Skeletal muscle tissue (tissue), 5 donors: Measurements from ENCODE around the gene NR1H4. TPM values are rescaled to one million over a fixed set of nuclear protein-coding genes. Genes with fewer than 3 reads are reported as not detected.

ENCODE experiments used
- H3K27ac ChIP-seq: one replicate; pipeline ENCODE4 v1.7.0; 2013; ENCODE audit warnings: mild to moderate bottlenecking, low read depth, low read length, inconsistent platforms
- H3K27me3 ChIP-seq, 3 donors: one replicate each; pipeline ENCODE4 v1.7.0; 2013; ENCODE audit warnings: low read length in 3 of 3; ENCODE audit not compliant: control insufficient read depth in 3 of 3, insufficient read depth in 3 of 3
- H3K36me3 ChIP-seq, 3 donors: one replicate each; pipeline ENCODE4 v1.7.0; 2013; ENCODE audit warnings: low read length in 3 of 3; ENCODE audit not compliant: control insufficient read depth in 3 of 3, insufficient read depth in 3 of 3
- H3K4me1 ChIP-seq, 3 donors: one replicate each; pipeline ENCODE4 v1.7.0; 2013; ENCODE audit warnings: low read length in 3 of 3, mild to moderate bottlenecking in 3 of 3; ENCODE audit not compliant: control insufficient read depth in 3 of 3, insufficient read depth in 3 of 3
- H3K4me3 ChIP-seq, 3 donors: one replicate each; pipeline ENCODE4 v1.7.0; 2013; ENCODE audit warnings: low read length in 3 of 3
- H3K9ac ChIP-seq, 3 donors: one replicate each; pipeline ENCODE4 v1.7.0; 2013; ENCODE audit warnings: low read length in 3 of 3, mild to moderate bottlenecking in 3 of 3, moderate library complexity in 2 of 3, low read depth in 1 of 3
- H3K9me3 ChIP-seq, 3 donors: one replicate each; pipeline ENCODE4 v1.7.0; 2013; ENCODE audit warnings: low read length in 3 of 3; ENCODE audit not compliant: control insufficient read depth in 3 of 3
- small RNA-seq: library from RNA; depleted of rRNA; stranded (forward); fragments of <200 nt; gene quantifications from one replicate; pipeline ENCODE3, GENCODE V24; 2014
- total RNA-seq: library from RNA; depleted of rRNA; stranded (reverse); fragments of >200 nt; gene quantifications from one replicate; pipeline ENCODE4 v1.2.3, GENCODE V29; 2014
- donor health status: Osteomylitis.

Gene NR1H4
- total RNA-seq, 1 donor from 2014 or later = not detected

- H3K9ac ChIP-seq = no peak overlapping the region
- no peaks in the 10 kb centered on the region for H3K4me1 ChIP-seq
- H3K9me3 ChIP-seq = no peaks in the 10 kb centered on the region
- H3K27ac ChIP-seq = no peak overlapping the region
- H3K4me3 ChIP-seq = no peak overlapping the region
- no peaks in the 10 kb centered on the region for H3K27me3 ChIP-seq
- H3K36me3 ChIP-seq = no peaks in the 10 kb centered on the region
Observed at GRCh38 chr12:100610666-100611430, 137.2 kb downstream of the NR1H4 start.

DNA sequence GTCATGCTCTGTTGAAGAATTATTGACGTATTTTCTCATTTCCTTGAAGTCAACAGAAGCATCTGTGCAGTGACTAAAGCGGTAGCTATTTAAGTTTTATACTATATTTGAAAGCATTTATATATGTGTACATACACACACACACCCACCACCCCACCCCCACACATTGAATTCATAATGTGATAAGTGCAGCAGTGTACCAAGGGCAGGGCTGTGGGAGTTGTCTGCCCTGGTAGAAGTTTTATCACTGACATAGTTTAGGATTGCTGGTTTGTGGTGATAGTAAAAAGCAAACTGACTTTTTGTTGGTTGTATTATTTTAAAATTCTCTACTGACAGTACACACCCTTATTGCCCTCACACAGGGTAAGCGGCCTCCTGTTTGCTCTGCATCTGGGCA is 138.9 kb downstream of the NR1H4 start:
- no peak overlapping the region for H3K27ac ChIP-seq
- no peaks in the 10 kb centered on the region for H3K36me3 ChIP-seq
- no peak overlapping the region for H3K4me3 ChIP-seq
- H3K4me1 ChIP-seq = no peaks in the 10 kb centered on the region
- no peak overlapping the region for H3K9ac ChIP-seq
- no peaks in the 10 kb centered on the region for H3K9me3 ChIP-seq
- no peaks in the 10 kb centered on the region for H3K27me3 ChIP-seq

Small RNA genes lying within 50 kb of the gene (small RNA-seq; reads per million reads assigned to genes)
- not detected for gene AC010200.2

Other genes starting within 250 kb of the NR1H4 start
- gene DEPDC4, start 206.8 kb upstream of the NR1H4 start, total RNA-seq = 1.0 TPM
- 43.3 TPM for gene SCYL2, start 206.7 kb upstream of the NR1H4 start, total RNA-seq
- gene SLC17A8, start 116.8 kb upstream of the NR1H4 start, total RNA-seq = under 0.01 TPM
- 19.3 TPM for gene GAS2L3, start 99.8 kb downstream of the NR1H4 start, total RNA-seq